SIG-M5 treated with dmso at 0.1 percent for 504 hours (cell line): ENCODE measurements around the gene LCOR.

Experiments
- DNase-seq: peaks from one replicate; lab custom pipeline; 2025; ENCODE audit not compliant: unreplicated experiment; lab: John Stamatoyannopoulos, UW

Gene LCOR

DNA sequence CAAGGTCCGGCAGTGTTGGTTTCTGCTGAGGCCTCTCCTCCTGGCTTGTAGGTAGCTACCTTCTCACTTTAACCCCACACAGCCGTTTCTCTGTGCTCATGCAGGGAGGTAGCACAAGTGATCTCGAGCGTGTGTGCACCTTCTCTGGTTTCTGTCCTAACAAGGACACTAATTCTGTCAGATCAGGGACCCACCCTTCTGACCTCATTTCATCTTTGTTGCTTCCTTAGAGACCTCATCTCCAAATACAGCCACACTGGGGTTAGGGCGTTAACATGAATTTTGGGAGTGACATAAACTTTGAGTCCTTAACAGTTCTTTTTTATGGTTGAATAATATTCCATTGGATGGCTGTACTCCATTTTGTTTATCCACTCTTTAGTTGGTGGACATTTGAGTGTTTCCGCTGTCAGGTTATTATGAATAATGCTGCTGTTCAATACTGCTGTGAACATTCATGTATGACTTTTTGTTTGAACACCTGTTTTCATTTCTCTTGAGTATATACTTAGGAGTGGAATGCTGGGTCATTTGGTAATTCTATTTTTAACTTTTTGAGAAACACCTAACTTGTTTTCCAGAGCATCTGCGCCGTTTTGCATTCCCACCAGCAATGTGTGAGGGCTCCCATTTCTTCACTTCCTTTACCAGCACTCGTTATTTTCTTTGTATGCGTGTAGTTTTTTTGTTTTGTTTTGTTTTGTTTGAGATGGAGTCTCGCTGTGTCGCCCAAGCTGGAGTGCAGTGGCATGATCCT, 57.5 kb downstream of the LCOR start:
- DNase-seq = no peak

DNA sequence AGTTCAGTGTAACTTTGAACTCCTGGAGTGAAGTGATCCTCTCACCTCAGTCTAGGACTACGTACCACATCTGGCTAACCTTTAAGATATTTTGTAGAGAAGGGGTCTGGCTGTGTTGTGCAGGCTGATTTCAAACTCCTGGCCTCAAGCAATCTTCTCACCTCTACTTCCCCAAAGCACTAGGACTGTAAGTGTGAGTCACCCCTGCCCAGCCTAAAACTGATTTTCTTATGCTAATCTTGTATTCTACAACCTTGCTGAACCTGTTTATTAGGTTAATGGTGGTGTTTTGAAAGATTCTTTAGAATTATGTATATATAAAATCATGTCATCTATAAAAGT, 58.0 kb downstream of the LCOR start:
- peak; percentile 15 for DNase-seq

DNA sequence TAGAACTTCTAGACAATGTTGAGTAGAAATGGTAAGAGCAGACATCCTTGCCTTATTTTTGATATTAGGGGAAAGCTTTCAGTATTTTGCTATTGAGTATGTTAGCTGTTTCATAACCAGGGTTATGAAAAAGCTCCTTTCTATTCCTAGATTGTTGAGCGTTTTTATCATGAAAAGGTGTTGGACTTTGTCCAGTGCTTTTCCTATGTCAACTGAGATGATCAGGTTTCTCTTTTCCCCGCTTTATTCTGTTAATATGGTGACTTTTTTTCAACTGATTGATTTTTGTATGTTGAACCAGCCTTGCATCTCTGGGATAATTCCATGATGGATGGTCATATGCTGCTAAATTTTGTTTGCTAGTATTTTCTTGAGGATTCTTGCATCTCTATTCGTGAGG, 58.5 kb downstream of the LCOR start:
- no peak for DNase-seq

DNA sequence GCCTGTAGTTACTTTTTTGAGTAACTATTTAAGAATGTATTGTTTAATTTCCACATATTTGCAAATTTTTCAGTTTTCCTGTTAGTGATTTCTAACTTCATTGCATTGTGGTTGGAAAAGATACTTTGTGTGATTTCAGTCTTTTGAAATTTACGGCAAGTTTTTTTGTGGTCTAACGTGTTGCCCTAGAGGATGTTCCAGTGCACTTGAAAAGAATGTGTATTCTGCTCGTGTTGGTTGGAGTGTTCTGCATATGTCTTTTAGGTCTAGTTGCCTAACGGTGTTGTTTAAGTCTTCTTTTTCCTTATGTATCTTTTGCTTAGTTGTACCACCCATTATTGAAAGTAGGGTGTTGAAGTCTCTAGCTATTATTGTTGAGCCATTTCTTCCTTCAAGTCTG, 59.7 kb downstream of the LCOR start:
- DNase-seq = no peak

DNA sequence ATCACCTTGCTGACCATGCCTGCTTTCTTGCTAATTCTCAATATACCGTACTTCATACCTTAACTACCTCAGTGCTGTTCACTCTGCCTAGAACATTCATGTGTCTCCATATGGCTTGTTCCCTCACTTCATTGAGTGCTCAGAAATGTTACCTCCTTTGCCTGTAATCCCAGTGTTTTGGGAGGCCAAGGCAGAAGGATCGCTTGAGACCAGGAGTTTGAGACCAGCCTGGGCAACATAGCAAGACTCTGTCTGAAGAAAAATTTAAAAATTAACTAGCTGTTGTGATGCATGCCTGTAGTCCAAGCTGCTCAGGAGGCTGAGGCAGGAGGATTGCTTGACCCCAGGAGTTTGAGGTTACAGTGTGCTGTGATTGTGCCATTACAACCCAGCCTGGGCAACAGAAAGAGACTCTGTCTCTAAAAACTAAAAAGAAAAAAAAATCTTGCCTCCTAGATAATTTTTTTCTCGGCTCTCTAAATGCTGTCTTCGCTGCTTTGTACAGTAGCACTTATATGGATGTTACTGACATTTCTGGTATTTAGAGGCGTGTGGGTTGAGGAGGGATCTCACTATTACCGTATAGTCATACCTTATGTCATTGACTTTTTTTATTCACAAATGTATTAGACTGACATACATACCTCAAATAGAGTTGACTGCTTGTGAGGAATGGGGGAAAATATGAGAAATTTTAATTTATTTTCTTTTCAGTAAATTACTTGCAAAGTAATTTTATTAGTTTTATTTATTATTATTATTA, 63.7 kb downstream of the LCOR start:
- no peak for DNase-seq

DNA sequence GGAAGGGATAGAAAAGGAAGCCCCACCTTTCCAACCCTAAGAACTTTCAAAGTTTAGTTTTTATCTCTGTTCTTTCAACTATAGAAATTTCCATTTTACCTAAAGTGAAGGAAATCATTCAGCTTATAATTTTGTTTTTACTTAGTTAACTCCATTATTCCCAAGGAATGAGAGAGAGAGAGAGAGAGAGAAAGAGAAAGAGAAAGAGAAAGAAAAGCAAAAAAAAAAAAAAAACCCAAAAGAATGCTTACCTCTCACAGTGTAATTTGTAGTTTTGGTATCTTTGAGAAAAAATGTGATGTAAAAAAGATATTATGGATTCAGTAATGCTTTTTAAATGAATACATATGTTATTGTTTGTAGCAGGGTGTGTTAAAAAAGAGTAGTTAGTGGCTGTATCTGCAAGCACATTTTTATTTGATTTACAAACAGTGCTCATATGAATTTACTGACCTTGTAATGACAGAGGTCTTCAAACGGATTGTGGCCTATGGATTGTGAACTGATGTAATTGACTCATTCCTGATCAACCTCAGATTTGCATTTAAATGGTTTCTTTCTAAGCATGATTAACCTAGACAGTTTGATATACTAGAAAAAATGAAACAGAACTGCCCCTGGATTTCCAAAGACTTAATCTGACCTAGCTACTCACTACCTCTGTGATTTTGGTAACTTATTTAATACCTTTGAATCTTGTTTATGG, 64.9 kb downstream of the LCOR start:
- no peak for DNase-seq

DNA sequence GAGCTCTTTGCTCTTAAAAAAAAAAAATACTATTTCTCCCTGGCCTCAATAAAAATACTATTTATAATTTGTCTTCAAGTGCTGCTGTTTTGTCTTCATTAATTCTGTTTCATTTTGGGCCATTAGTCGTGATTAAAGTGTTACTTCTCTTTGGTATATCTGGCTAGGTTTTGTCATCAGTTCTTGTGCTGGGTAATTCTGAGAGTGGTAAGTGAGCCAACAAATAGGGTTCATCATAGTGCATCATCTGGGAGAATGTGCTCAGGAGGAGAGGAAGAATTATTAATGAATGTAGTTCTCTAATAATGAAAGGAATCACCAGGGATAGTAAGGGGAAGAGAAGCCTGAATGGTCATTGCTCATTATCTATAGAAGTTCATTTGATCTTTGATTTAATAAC, 70.0 kb downstream of the LCOR start:
- no peak for DNase-seq

DNA sequence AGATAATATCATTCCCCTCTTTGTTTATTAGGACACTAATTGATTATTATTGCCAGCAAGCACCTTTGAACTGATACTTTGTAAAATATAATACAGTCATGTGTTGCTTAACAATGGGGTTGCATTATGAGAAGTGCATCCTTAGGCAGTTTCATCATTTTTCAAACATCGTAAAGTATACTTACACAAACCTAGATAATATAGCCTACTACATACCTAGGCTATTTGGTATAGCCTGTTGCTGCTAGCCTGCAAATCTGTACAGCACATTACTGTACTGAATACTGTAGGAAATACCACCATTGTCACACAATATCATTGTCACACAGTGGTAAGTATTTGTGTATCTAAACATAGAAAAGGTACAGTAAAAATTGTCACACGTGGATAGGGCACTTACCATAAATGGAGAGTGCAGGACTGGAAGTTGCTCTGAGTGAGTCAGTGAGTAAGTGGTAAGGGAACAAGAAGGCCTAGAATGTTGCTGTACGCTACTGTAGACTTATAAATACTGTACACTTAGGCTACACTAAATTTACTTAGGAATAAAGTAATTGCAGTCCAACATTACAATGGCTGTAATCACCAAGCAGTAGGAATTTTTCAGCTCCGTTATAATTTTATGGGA, 70.7 kb downstream of the LCOR start:
- DNase-seq = peak; percentile 4

DNA sequence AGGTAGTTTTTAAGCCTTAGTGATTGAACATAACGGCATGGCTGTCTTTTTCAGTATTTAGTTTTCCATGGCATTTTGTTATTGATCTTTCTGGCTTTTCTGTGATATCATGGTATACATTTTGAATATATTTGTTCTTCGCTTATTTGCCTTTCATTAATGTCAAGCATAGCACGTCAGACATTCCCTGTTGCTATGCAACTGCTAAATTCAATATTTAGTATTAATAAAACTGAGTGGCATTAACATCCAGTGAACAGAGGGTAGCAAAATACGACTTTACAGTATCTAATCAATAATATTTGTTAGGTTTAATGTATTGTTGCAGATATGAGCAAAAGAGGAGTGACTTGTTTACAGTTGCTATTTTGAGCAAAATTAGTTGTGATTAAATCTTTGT, 72.5 kb downstream of the LCOR start:
- DNase-seq = no peak

DNA sequence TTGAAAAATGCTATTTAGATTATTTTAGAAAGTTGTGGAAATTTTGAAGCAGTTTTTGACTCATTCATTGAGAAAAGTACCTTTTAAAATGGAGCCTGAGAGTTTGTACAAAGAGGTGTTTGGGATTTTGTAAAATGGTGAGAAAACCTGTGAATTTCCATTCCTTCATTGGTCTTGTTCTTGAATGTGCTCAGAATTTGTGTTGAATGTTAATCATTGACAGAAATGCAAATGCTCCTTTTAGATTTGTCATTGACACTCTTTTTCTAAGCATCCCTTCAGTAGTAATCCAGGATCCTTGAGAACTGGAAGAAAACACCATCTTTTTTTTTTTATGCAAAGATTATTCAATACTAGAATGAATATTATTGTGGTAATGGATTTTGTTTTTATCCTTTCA, 74.8 kb downstream of the LCOR start:
- DNase-seq = no peak

DNA sequence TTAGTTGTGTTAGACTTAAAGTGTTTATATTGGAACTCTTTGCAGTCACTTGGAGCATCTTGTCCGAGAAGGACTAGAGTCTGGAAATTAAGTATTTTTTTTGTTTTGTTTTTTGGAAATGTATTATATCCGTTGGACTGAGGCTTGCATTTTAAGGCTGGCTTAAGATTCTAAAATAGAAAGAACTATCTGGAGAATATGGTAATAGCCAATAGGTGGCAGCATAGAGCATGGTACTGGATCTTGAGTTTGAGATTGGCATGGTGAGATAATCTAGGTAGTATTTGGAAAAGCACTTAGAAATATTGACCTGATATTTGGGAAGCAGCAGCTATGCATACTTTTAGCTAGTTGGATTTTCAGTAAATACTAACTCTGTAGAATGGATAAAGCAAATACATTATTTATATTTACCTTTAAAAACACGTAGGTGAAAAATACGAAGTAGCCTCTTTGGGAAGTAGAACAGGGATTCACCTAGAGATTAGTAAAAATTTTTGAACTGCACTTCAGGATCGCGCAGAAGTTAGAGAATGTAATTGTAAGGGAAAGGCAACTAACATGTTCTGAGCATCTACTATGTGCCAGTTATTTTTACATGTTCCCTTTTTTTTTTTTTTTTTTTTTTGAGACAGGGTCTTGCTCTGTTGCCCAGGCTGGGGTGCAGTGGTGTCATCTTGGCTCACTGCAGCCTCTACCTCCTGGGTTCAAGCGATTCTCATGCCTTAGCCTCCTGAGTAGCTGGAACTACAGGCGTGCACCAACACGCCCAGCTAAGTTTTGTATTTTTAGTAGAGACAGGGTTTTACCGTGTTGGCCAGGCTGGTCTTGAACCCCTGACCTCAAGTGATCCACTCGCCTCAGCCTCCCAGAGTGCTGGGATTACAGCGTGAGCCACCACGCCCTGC, 78.6 kb downstream of the LCOR start:
- DNase-seq = peak; percentile 52

DNA sequence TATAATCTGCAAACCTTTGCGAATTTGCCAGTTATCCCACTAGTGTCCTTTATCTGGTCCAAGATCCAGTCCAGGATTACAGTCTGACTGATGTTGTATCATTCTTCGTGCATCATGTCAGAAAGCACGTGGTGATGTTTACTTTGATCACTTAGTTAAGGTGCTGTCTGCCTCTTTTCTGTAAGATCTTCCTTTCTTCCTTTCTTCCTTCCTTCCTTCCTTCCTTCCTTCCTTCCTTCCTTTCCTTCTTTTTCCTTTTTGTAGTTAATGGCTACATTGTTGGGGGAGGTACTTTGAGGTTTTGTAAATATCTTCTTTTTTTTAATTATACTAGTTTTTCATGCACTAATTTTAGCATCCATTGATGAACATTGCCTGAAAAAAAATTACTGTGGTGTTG, 80.3 kb downstream of the LCOR start:
- DNase-seq = no peak

DNA sequence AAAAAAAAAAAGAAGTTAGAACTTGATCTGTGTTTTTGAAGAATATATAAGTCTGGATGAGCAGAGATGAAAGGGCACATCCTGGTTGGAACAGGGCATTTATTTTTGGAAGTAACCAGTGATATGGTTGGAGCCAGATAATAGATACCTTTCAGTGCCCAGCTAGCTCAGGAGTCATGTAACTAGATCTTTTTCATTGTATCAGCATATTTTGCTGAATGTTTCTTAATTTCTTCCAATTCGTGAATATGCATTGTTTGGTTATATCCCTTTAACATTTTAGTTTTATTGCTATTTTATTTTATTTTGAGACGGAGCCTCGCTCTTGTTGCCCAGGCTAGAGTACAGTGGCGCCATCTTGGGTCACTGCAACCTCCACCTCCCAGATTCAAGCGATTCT, 81.8 kb downstream of the LCOR start:
- no peak for DNase-seq

DNA sequence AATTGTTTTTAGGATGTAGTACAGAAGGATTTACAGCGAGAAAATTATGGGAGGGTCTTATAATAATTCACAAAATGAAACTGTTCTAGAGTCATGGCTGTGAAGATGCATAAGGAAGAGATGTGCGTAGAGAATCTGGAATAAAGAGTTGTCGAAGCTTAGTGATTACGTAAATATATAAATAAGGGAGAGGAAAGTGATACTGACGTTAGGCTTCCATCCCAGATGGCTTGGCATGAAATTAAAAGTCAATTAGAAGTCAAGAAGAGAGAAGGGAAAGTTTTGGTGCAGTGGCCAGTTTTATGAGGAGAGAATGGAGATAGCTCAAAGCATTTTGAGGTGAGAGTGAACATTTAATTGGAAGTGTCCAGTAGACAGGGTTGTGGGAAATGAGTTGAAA, 85.5 kb downstream of the LCOR start:
- DNase-seq = no peak

DNA sequence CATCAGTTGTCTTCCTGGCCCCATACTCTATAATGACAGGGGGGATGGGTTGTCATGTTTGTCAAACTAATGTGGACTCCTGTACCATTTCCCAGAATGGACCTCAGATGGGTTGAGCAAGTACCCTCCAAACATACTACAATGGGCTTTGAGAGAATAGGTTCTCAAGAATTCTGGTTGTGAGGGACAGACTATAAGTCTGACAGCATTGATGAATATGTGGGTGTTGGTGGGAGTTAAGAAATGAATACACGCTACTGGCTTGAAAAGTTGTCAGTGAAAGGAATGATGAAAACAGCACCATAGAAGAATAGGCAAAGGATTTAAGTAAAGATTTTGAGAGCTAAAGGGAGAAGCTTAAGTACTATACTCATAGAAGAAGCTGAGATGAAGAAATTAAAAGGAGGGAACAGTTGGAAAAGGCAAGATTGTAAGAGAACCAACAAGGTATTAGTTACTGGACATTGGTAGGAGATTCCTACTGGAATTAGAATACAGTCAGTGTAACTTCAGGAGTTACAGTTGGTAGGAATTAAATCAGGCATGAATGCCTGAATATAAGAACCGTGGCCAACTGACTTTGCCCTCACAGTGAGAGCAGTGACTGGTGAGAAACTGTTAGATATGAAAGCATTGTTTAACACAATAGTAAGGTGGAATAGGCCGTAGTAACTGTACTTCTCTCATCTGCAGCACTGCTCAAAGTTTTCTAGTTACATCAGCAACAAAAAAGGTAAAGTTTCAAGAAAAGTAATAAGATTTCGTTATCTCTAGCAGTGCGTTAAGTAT, 86.3 kb downstream of the LCOR start:
- DNase-seq = no peak

DNA sequence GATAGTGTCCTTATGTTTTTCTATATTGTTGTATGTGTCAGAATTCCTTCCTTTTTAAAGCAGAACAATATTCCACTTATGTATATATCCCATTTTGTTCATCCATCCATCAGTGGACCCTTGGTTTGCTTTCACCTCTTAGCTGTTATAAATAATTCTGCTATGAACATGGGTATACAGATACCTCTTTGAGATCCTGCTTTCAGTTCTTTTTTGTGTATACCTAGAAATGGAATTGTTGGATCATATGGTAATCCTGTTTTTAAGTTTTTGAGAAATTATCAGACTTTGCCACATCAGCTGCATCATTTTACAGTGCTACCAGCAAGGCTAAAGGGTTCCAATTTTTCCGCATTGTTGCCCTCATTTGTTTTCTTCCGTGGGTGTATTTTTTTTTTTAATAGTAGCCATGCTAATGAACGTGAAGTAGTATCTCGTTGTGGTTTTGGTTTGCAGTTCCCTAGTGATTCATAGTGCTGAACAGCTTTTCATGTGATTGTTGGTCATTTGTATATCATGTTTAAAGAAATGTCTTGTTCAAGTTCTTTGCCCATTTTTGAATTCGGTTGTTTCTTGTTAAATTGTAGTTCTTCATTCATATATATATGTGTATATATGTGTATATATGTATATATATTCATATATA, 87.8 kb downstream of the LCOR start:
- DNase-seq = no peak

DNA sequence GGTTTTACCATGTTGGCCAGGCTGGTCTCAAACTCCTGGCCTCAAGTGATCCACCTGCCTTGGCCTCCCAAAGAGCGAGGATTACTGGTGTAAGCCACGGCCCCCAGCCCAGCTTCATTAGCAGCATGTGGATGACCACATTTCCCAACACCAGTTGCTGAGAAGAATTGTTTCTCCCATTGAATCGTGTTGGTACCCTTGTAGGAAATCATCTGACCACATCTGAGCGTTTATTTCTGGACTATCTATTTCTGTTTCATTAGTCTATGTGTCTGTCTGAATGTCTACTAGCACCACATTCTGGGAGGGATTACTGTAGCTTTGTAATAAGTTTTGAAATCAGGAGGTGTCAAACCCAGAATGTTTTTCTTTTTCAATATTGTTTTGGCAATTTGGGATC, 89.6 kb downstream of the LCOR start:
- no peak for DNase-seq

DNA sequence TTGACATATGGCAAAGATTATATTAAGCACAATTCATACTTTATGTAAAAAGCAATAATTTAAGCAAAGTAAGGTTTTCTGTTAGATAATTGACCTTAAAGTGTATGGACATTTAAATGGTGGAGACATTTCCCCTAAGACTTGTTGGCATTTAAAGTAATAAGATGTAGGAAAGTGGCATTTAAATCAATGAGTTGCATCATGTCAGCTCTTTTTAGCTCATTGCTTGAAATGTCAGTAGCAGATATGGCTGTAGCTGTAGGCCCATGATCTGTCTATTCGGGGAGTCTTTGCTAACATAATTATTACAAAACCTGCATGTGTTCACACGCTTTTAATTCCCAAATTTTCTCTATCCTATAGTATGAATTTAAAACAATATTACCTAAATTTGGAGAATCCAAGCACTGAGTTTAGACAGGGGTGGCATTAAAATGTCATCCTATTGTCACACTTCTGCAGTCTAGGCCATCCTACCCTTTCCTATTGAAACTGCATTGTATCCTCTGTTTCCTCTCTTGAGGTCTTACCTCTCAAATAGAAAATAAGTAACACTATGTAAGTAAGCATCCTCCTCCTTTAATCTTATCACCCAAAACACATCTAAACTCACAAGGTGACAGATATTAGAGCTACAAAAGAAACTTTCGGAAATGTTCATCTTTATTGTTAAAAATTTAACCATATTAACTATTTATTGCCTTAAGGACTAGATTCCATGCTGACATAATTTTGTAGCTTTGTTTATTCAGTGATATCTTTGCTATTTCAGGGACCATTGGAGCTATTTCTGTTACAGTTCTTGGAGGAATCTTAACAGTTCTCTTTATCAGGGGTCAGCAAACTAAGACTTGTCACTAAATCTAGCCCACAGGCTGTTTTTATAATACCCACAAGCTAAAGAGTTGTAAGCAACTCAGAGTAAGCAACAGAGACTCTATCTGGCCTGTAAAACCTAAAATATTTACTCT, 91.2 kb downstream of the LCOR start:
- no peak for DNase-seq
